Keratinocyte (primary cell): ENCODE measurements around the gene ATF6B. TPM values are rescaled to one million over a fixed set of nuclear protein-coding genes. Genes with fewer than 3 reads are reported as not detected.

Experiments
- DNase-seq: peaks from one replicate; pipeline ENCODE4 v3.0.0-alpha.2; 2011; ENCODE audit warnings: low read depth, missing footprints, low spot score
- FAIRE-seq: peaks from 2 replicates; lab custom pipeline; 2011; peaks lifted over from hg19 to GRCh38; lab: Jason Lieb, UNC
- H2AFZ ChIP-seq: 2 replicates; pipeline ENCODE4 v1.6.0; 2012; ENCODE audit warnings: low read length, control low read depth, inconsistent platforms; ENCODE audit not compliant: control insufficient read depth
- H3K27ac ChIP-seq: 2 replicates; pipeline ENCODE4 v1.5.1; 2011; ENCODE audit warnings: low read length; ENCODE audit not compliant: control insufficient read depth, insufficient read depth
- H3K27me3 ChIP-seq: 3 replicates; pipeline ENCODE4 v1.6.0; 2011; ENCODE audit warnings: low read length; ENCODE audit not compliant: control insufficient read depth, insufficient read depth; ENCODE audit errors: extremely low read depth
- H3K36me3 ChIP-seq, 2 experiments: 2 replicates in 1 of 2; 3 replicates in 1 of 2; pipeline ENCODE4 v1.5.1; 2011; ENCODE audit warnings: low read length in 2 of 2, mild to moderate bottlenecking in 1 of 2; ENCODE audit not compliant: control insufficient read depth in 2 of 2, insufficient read depth in 2 of 2; ENCODE audit errors: extremely low read depth in 1 of 2
- H3K4me1 ChIP-seq: 3 replicates; pipeline ENCODE4 v1.5.1; 2011; ENCODE audit warnings: low read length; ENCODE audit not compliant: control insufficient read depth, insufficient read depth; ENCODE audit errors: extremely low read depth
- H3K4me2 ChIP-seq: 3 replicates; pipeline ENCODE4 v1.6.0; 2011; ENCODE audit warnings: low read depth, low read length; ENCODE audit not compliant: control insufficient read depth, insufficient read depth; ENCODE audit errors: extremely low read depth
- H3K4me3 ChIP-seq, 3 experiments: fragments of 200-600 bp in 1 of 3; sonication (generic) in 1 of 3; 2 replicates in 2 of 3; 3 replicates in 1 of 3; pipeline ENCODE4 v1.5.1; 2011 to 2016; ENCODE audit warnings: low read length in 3 of 3, mild to moderate bottlenecking in 3 of 3, control low read depth in 2 of 3, inconsistent platforms in 1 of 3, low read depth in 1 of 3, mixed read lengths in 1 of 3, mixed run types in 1 of 3, moderate library complexity in 1 of 3; ENCODE audit not compliant: control insufficient read depth in 2 of 3, insufficient read depth in 2 of 3; ENCODE audit errors: extremely low read depth in 1 of 3
- H3K79me2 ChIP-seq: 2 replicates; pipeline ENCODE4 v1.6.0; 2012; ENCODE audit warnings: low read length; ENCODE audit not compliant: control insufficient read depth, insufficient read depth
- H3K9ac ChIP-seq: 3 replicates; pipeline ENCODE4 v1.6.0; 2011; ENCODE audit warnings: low read length; ENCODE audit not compliant: control insufficient read depth, insufficient read depth; ENCODE audit errors: extremely low read depth
- H3K9me1 ChIP-seq: 3 replicates; pipeline ENCODE4 v1.6.0; 2011; ENCODE audit warnings: low read length; ENCODE audit not compliant: control insufficient read depth, insufficient read depth; ENCODE audit errors: extremely low read depth
- H3K9me3 ChIP-seq: 2 replicates; pipeline ENCODE4 v1.5.1; 2012; ENCODE audit warnings: low read depth, low read length; ENCODE audit not compliant: control insufficient read depth
- H4K20me1 ChIP-seq: 3 replicates; pipeline ENCODE4 v1.6.0; 2011; ENCODE audit warnings: low read length; ENCODE audit not compliant: control insufficient read depth, insufficient read depth; ENCODE audit errors: extremely low read depth
- CTCF ChIP-seq, 3 experiments: IDR thresholded peaks in 1 of 3; conservative IDR thresholded peaks in 1 of 3; optimal IDR thresholded peaks in 1 of 3; 2 replicates in 2 of 3; 3 replicates in 1 of 3; pipeline versions ENCODE3 to v1.5.1; 2011; ENCODE audit warnings: low read length in 3 of 3, mild to moderate bottlenecking in 3 of 3, moderate library complexity in 2 of 3, control low read depth in 1 of 3, inconsistent platforms in 1 of 3; ENCODE audit not compliant: insufficient read depth in 2 of 3; ENCODE audit errors: extremely low read depth in 1 of 3
- EZH2 ChIP-seq: IDR thresholded peaks from one replicate; pipeline ENCODE4 v1.6.1; 2012; ENCODE audit warnings: inconsistent platforms, mild to moderate bottlenecking, low read length, moderate library complexity
- dilution Hi-C: fragments of 300-500 bp; cut with MboI; formaldehyde crosslinking; loops from one replicate; pipeline ENCODE4 v1.7.0; 2020; ENCODE audit warnings: low sequenced_read_pairs; ENCODE audit not compliant: extremely low pct_ligation_motif_present
- polyA plus RNA-seq, 5 experiments: library from polyadenylated mRNA; depleted of rRNA in 3 of 5; stranded (reverse) in 3 of 5; stranded (forward) in 1 of 5; unstranded in 1 of 5; fragments of >200 nt; gene quantifications; 1 replicate in 1 of 5; 2 replicates in 3 of 5; 3 replicates in 1 of 5; pipeline versions ENCODE4 v1.2.1 to v1.2.3, GENCODE V29; 2011 to 2012; ENCODE audit warnings: missing spikeins in 2 of 5, low read depth in 1 of 5, low replicate concordance in 1 of 5

The ATF6B gene
- polyA plus RNA-seq, 1 donor (not counting 4 experiments of a cell fraction or from before 2014, with no cell fraction given) = 30.4 TPM

GRCh38 chr6:32084780-32085179 lies 43.3 kb downstream of the ATF6B start:
- Histone ChIP-seq H3K79me2 (no peaks in the 10 kb centered on the region), H3K9ac (no peak overlapping the region), H3K9me1 (no peaks in the 10 kb centered on the region), H3K27ac (no peak overlapping the region), H3K4me1 (peaks cover 19% of the 10 kb centered on the region), H3K4me2 (no peak overlapping the region), H3K36me3 (no peaks in the 10 kb centered on the region), H3K4me3 (no peak overlapping the region), H3K9me3 (no peaks in the 10 kb centered on the region), H4K20me1 (no peaks in the 10 kb centered on the region), H3K27me3 (peaks cover 26% of the 10 kb centered on the region), H2AFZ (no peak overlapping the region)
- FAIRE-seq (no peak), DNase-seq (no peak)
- TF ChIP-seq CTCF (optimal IDR thresholded peaks at IDR 0.05 in 1 of 3, IDR thresholded peaks at IDR 0.05 in 1 of 3, conservative IDR thresholded peaks at IDR 0.05 in 1 of 3; ENCODE audit: extremely low read depth in 1 of 3, insufficient read depth in 2 of 3, low read length in 3 of 3) = no peak
- no peak for TF ChIP-seq EZH2
- dilution Hi-C loops = no loop called here

DNA sequence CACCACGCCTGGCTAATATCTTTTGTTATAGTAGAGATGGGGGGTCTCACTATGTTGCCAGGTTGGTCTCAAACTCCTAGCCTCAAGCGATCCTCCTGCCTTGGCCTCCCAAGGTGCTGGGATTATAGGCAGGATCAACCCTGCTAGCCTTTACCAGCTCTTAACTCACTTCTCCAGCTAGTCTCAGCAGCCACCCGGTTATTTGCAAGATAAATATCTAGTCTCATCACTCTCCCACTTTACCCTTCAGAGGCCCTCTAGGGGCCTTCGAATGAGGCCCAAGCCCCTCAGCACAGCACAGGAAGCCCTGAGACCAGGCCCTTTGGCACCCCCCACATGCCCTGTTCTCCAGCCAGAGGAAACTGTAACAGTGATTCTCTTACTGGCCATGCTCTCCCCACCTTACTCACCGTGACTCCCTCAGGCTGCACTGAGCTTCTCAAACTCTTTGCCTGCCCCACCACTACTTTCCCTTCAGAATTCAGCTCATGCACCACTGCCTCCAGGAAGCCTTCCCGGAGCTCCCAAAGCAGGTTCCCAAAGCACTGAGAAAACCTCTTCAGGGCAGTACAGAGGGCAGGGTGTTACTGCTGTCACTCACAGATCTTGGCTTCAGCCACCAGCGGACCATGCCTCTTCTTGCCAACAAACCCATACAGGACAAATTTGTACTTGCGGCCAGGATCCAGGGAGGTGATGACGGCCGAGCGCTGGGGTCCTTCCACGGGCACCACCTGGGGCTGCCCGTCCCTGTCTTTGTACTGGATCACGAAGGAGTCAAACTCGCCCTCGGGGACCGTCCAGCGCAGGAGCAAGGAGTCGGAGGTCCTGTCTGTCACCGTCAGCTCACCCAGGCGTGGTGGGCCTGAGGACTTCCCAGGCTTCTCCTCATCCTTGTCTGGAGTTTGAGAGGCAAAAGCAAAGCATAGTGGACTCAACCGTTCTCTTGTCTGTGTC lies 44.0 kb downstream of the ATF6B start:
- no peak overlapping the region for H3K27ac ChIP-seq
- no peak for TF ChIP-seq CTCF (optimal IDR thresholded peaks at IDR 0.05 in 1 of 3, IDR thresholded peaks at IDR 0.05 in 1 of 3, conservative IDR thresholded peaks at IDR 0.05 in 1 of 3; ENCODE audit: extremely low read depth in 1 of 3, insufficient read depth in 2 of 3, low read length in 3 of 3)
- TF ChIP-seq EZH2 = no peak
- DNase-seq = no peak
- H2AFZ ChIP-seq = no peak overlapping the region
- H3K27me3 ChIP-seq = peaks cover 21% of the 10 kb centered on the region
- no peaks in the 10 kb centered on the region for H3K79me2 ChIP-seq
- FAIRE-seq = no peak
- H3K4me2 ChIP-seq = no peak overlapping the region
- H3K9ac ChIP-seq = no peak overlapping the region
- no peaks in the 10 kb centered on the region for H3K36me3 ChIP-seq
- no peaks in the 10 kb centered on the region for H4K20me1 ChIP-seq
- dilution Hi-C loops = no loop called here
- no peaks in the 10 kb centered on the region for H3K9me1 ChIP-seq
- H3K4me3 ChIP-seq = no peak overlapping the region
- no peaks in the 10 kb centered on the region for H3K9me3 ChIP-seq
- peaks cover 19% of the 10 kb centered on the region for H3K4me1 ChIP-seq
